GM12875 (cell line): Measurements from ENCODE around the gene HNRNPU.
A peak's percentile ranks its signal among the peaks of the same experiment; 100 is the strongest.

Experiments used
- H3K4me3 ChIP-seq: one replicate; pipeline ENCODE4 v1.5.1; 2011; ENCODE audit warnings: low read depth, low read length, control low read depth
- TF ChIP-seq, protein P1 (sequence below): IDR thresholded peaks from 2 replicates; pipeline ENCODE4 v1.5.1; 2011; ENCODE audit warnings: low read depth, mild to moderate bottlenecking, control low read depth, inconsistent platforms, low read length, moderate library complexity, borderline replicate concordance; ENCODE audit not compliant: insufficient read depth

HNRNPU gene

DNA sequence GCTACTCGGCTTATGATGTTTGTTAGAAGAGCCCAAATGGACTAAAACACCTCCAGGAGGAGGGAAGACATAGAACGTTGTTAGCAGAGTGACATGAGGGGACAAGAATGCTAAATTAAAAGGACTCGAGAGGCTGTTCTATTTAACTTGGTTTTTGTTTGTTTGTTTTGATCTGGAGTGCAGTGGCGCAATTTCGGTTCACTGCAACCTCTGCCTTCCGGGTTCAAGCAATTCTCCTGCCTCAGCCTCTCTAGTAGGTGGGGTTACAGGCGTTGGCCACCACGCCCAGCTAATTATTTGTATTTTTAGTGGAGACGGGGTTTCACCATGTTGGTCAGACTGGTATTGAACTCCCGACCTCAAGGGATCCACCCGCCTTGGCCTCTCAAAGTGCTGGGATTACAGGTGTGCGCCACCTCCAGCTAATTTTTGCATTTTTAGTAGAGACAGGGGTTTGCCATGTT is 5.1 kb upstream of the HNRNPU start:
- TF ChIP-seq, protein P1, sequence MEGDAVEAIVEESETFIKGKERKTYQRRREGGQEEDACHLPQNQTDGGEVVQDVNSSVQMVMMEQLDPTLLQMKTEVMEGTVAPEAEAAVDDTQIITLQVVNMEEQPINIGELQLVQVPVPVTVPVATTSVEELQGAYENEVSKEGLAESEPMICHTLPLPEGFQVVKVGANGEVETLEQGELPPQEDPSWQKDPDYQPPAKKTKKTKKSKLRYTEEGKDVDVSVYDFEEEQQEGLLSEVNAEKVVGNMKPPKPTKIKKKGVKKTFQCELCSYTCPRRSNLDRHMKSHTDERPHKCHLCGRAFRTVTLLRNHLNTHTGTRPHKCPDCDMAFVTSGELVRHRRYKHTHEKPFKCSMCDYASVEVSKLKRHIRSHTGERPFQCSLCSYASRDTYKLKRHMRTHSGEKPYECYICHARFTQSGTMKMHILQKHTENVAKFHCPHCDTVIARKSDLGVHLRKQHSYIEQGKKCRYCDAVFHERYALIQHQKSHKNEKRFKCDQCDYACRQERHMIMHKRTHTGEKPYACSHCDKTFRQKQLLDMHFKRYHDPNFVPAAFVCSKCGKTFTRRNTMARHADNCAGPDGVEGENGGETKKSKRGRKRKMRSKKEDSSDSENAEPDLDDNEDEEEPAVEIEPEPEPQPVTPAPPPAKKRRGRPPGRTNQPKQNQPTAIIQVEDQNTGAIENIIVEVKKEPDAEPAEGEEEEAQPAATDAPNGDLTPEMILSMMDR: no peak
- H3K4me3 ChIP-seq: no peak overlapping the region

- no peak overlapping the region for H3K4me3 ChIP-seq
- TF ChIP-seq, protein P1: no peak
Measured at GRCh38 chr1:244868484-244869363, 4.4 kb upstream of the HNRNPU start.

DNA sequence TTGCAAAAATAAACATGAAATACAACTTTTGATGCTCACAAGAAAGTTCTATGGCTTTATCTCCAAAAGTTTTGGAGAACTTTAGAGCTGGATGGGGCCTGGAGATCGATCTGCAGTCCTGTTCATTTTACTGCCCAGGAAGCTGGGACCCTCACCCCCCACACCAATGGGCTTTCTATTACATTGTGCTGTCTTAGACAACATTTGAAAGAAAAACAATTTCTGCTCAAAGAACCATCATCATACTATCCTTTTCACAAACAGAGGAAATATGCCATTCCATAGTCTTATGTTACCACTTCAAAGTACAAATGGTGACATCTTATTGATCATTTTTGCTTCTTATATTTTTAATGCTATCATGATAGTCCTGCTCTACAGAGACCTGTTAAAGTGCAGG is 2.0 kb upstream of the HNRNPU start:
- TF ChIP-seq, protein P1: no peak
- no peak overlapping the region for H3K4me3 ChIP-seq

DNA sequence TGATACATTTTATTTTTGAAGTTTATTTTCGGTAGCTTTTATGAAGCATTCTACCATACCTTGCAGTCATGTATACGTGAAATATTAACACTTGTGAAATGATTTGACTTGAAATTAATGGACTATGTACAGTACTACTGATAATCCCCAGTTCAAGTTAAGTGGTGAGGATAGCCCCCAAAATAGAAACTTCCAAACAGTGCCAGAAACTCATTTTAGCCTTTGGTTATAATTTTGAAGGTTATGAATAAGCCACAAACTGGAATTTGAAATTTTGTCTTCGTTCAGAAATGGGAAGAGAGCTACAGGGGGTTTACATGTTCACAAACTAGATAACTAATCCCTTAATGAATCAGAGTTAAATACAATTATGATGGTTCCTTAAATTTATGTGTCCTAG is 1.5 kb upstream of the HNRNPU start:
- TF ChIP-seq, protein P1: no peak
- no peak overlapping the region for H3K4me3 ChIP-seq

DNA sequence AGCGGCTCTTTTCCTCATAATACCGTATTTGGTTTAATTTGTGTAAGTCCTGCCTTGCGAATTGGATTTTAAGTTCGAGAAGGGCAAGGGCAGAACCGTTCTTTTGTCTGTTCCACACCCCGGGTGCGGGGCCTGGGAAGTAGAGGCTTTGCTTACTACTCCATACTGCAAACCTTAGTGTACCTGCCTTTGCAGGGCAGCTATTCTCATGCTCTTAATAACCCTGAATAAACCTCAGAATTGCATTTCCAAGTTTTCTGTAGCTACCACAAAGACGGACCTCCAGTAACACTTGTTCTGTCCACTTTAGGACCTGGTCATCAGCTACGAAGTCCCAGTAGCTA is 657 bp upstream of the HNRNPU start:
- H3K4me3 ChIP-seq: peak overlapping the region; percentile 99
- TF ChIP-seq, protein P1: no peak

DNA sequence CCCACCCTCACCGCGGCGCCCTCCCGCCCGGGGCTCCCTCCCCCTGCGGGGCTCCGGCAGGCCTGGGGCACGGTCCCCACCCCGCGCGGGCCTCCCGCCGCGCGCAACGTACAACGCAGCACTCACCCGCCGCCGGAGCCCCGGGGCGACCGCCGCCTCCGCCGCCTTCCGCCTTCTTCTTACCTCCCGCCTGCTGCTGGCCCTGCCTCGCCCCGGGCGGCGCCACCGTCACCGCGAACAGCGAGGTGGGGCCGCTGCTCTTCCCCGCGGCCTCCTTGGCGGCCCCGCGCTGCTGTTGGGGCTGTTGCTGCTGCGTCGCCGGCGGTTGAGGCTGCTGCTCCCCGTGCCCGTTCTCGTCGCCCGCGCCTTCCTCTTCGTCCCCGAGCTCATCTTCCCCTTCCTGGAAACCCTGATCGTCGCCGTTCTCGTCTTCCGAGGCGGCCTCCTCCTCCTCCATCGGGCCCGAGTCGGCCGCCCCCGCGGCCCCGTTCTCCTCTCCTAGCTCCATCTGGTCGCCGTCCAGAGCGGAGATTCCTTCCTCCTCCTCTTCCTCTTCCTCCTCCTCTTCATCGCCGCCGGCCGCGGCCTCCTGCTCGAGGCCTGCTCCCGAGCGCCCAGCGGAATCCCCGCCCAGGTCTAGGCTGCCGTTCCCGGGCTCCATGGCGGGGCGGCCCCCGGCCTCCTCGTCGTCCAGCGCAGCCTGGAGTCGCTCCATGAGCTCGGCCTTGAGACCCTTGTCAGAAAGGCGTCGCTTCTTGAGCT is 671 bp downstream of the HNRNPU start:
- TF ChIP-seq, protein P1: no peak
- peak overlapping the region; percentile 99 for H3K4me3 ChIP-seq
